Neural cell (in vitro differentiated cells): ENCODE results near the gene C6orf118. TPM values are rescaled to one million over a fixed set of nuclear protein-coding genes. Genes with fewer than 3 reads are reported as not detected.

ENCODE experiments used
- H2AFZ ChIP-seq: fragments of 200-600, 300-800 bp; sonication (generic), shearing (Covaris generic); 2 replicates; pipeline ENCODE4 v1.6.0; 2014; ENCODE audit warnings: low read depth, mild to moderate bottlenecking, antibody characterized with exemption, low read length, moderate library complexity
- H3F3A ChIP-seq: fragments of 200-600 bp; shearing (Covaris generic); 2 replicates; pipeline ENCODE4 v1.6.1; 2016; ENCODE audit warnings: mild to moderate bottlenecking, moderate library complexity, mixed read lengths, antibody characterized with exemption, low read length; ENCODE audit not compliant: insufficient read depth, poor library complexity, severe bottlenecking
- H3K27ac ChIP-seq: fragments of 200-600, 300-800 bp; sonication (generic), shearing (Covaris generic); 2 replicates; pipeline ENCODE4 v1.5.1; 2014; ENCODE audit warnings: mild to moderate bottlenecking, low read length, moderate library complexity
- H3K27me3 ChIP-seq: fragments of 300-800, 200-600 bp; sonication (generic), shearing (Covaris generic); 2 replicates; pipeline ENCODE4 v1.6.0; 2014; ENCODE audit warnings: mild to moderate bottlenecking, low read depth, low read length, moderate library complexity; ENCODE audit not compliant: insufficient read depth
- H3K36me3 ChIP-seq: fragments of 300-800, 200-600 bp; sonication (generic), shearing (Covaris generic); 2 replicates; pipeline ENCODE4 v1.5.1; 2014; ENCODE audit warnings: mild to moderate bottlenecking, antibody characterized with exemption, low read length, moderate library complexity; ENCODE audit not compliant: insufficient read depth
- H3K4me2 ChIP-seq: fragments of 300-800, 200-600 bp; sonication (generic), shearing (Covaris generic); 2 replicates; pipeline ENCODE4 v1.6.0; 2014; ENCODE audit warnings: mild to moderate bottlenecking, low read length
- H3K4me3 ChIP-seq: fragments of 300-800, 200-600 bp; sonication (generic), shearing (Covaris generic); 2 replicates; pipeline ENCODE4 v1.5.1; 2014; ENCODE audit warnings: mild to moderate bottlenecking, low read length, moderate library complexity
- H3K79me2 ChIP-seq: fragments of 200-600 bp; shearing (Covaris generic); replicated peaks from 2 replicates; pipeline ENCODE4 v1.6.0; 2014; ENCODE audit warnings: mild to moderate bottlenecking, low read length, moderate library complexity; ENCODE audit not compliant: insufficient read depth
- H3K9ac ChIP-seq: fragments of 300-800, 200-600 bp; sonication (generic), shearing (Covaris generic); 2 replicates; pipeline ENCODE4 v1.6.1; 2016; ENCODE audit warnings: mild to moderate bottlenecking, low read length, mixed read lengths
- H3K9me2 ChIP-seq: fragments of 200-600 bp; shearing (Covaris generic); 2 replicates; pipeline ENCODE4 v1.6.1; 2016; ENCODE audit warnings: mild to moderate bottlenecking, low read length, mixed read lengths; ENCODE audit not compliant: insufficient read depth
- H3K9me3 ChIP-seq: fragments of 200-600, 300-800 bp; sonication (generic), shearing (Covaris generic); 2 replicates; pipeline ENCODE4 v1.6.1; 2016; ENCODE audit warnings: mild to moderate bottlenecking, mixed run types, low read length, moderate library complexity, mixed read lengths
- H4K20me1 ChIP-seq: fragments of 200-600 bp; shearing (Covaris generic); 2 replicates; pipeline ENCODE4 v1.6.1; 2016; ENCODE audit warnings: mild to moderate bottlenecking, mixed run types; ENCODE audit not compliant: insufficient read depth
- EP300 ChIP-seq: fragments of 450-650 bp; conservative IDR thresholded peaks from 2 replicates; pipeline ENCODE4 v1.6.1; 2014; ENCODE audit warnings: antibody characterized with exemption, mild to moderate bottlenecking, moderate library complexity; ENCODE audit not compliant: poor library complexity, severe bottlenecking
- EZH2 ChIP-seq: fragments of 200-600, 300-800 bp; shearing (Covaris generic), sonication (generic); IDR thresholded peaks from 2 replicates; pipeline ENCODE4 v1.6.1; 2014; ENCODE audit warnings: antibody characterized with exemption, low read length, borderline replicate concordance, mild to moderate bottlenecking; ENCODE audit not compliant: insufficient read depth, poor library complexity, severe bottlenecking
- MXI1 ChIP-seq: fragments of 450-650 bp; conservative IDR thresholded peaks from 2 replicates; pipeline ENCODE4 v1.6.1; 2014; ENCODE audit warnings: antibody characterized with exemption, mild to moderate bottlenecking; ENCODE audit not compliant: poor library complexity, severe bottlenecking
- POLR2AphosphoS5 ChIP-seq: IDR thresholded peaks from 2 replicates; pipeline ENCODE4 v1.6.1; 2012
- RAD21 ChIP-seq: fragments of 450-650 bp; conservative IDR thresholded peaks from 2 replicates; pipeline ENCODE4 v1.6.1; 2014; ENCODE audit warnings: antibody characterized with exemption, mild to moderate bottlenecking, moderate library complexity
- SMC3 ChIP-seq: fragments of 450-650 bp; conservative IDR thresholded peaks from 2 replicates; pipeline ENCODE4 v1.6.1; 2014; ENCODE audit warnings: antibody characterized with exemption, mild to moderate bottlenecking, moderate library complexity; ENCODE audit not compliant: poor library complexity
- TAF1 ChIP-seq: IDR thresholded peaks from 2 replicates; pipeline ENCODE4 v1.6.1; 2012; ENCODE audit warnings: low read depth
- polyA plus RNA-seq: library from polyadenylated mRNA; depleted of rRNA; stranded (reverse); fragments of >200 nt; gene quantifications from 2 replicates; pipeline ENCODE4 v1.2.3, GENCODE V29; 2014
- TF ChIP-seq, protein P1 (sequence below): fragments of 450-650 bp; IDR thresholded peaks from 2 replicates; pipeline ENCODE4 v1.5.1; 2014; ENCODE audit warnings: antibody characterized with exemption, mild to moderate bottlenecking, moderate library complexity; ENCODE audit not compliant: poor library complexity, severe bottlenecking
- TF ChIP-seq, protein P2 (sequence below): IDR thresholded peaks from 2 replicates; pipeline ENCODE4 v1.6.1; 2012; ENCODE audit warnings: borderline replicate concordance

The C6orf118 gene
- polyA plus RNA-seq, 1 donor from 2014 or later = 5.2 TPM

DNA sequence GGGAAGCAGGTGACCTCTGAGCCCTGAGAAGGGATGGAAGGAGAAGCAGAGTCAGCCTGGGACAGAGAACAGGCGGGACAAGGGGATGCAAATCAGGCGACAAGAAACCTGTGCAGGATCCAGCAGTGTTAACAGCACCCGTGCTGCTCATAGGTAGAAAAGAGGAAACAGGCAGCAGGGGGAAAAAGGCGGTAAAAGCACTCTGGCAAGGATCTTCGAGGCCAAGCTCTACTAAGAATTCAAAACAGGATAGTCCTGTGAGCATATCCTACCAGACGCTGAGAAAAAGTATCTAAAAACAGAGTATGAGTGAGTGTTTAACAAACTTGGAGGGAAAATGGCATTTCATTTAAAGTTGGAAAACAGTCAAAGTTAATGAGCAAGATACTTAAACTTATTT is 16.7 kb downstream of the C6orf118 start:
- H3K9me3 ChIP-seq = no peaks in the 10 kb centered on the region
- no peaks in the 10 kb centered on the region for H3K79me2 ChIP-seq
- H2AFZ ChIP-seq = no peak overlapping the region
- H3K9ac ChIP-seq = no peak overlapping the region
- H3K36me3 ChIP-seq = no peaks in the 10 kb centered on the region
- no peaks in the 10 kb centered on the region for H4K20me1 ChIP-seq
- H3K9me2 ChIP-seq = no peaks in the 10 kb centered on the region
- no peak for TF ChIP-seq MXI1
- TF ChIP-seq EP300 = no peak
- no peak for TF ChIP-seq TAF1
- TF ChIP-seq RAD21 = no peak
- no peak for TF ChIP-seq EZH2
- TF ChIP-seq, protein P1, sequence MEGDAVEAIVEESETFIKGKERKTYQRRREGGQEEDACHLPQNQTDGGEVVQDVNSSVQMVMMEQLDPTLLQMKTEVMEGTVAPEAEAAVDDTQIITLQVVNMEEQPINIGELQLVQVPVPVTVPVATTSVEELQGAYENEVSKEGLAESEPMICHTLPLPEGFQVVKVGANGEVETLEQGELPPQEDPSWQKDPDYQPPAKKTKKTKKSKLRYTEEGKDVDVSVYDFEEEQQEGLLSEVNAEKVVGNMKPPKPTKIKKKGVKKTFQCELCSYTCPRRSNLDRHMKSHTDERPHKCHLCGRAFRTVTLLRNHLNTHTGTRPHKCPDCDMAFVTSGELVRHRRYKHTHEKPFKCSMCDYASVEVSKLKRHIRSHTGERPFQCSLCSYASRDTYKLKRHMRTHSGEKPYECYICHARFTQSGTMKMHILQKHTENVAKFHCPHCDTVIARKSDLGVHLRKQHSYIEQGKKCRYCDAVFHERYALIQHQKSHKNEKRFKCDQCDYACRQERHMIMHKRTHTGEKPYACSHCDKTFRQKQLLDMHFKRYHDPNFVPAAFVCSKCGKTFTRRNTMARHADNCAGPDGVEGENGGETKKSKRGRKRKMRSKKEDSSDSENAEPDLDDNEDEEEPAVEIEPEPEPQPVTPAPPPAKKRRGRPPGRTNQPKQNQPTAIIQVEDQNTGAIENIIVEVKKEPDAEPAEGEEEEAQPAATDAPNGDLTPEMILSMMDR = no peak
- no peak for TF ChIP-seq SMC3
- no peak for TF ChIP-seq POLR2AphosphoS5
- TF ChIP-seq, protein P2, sequence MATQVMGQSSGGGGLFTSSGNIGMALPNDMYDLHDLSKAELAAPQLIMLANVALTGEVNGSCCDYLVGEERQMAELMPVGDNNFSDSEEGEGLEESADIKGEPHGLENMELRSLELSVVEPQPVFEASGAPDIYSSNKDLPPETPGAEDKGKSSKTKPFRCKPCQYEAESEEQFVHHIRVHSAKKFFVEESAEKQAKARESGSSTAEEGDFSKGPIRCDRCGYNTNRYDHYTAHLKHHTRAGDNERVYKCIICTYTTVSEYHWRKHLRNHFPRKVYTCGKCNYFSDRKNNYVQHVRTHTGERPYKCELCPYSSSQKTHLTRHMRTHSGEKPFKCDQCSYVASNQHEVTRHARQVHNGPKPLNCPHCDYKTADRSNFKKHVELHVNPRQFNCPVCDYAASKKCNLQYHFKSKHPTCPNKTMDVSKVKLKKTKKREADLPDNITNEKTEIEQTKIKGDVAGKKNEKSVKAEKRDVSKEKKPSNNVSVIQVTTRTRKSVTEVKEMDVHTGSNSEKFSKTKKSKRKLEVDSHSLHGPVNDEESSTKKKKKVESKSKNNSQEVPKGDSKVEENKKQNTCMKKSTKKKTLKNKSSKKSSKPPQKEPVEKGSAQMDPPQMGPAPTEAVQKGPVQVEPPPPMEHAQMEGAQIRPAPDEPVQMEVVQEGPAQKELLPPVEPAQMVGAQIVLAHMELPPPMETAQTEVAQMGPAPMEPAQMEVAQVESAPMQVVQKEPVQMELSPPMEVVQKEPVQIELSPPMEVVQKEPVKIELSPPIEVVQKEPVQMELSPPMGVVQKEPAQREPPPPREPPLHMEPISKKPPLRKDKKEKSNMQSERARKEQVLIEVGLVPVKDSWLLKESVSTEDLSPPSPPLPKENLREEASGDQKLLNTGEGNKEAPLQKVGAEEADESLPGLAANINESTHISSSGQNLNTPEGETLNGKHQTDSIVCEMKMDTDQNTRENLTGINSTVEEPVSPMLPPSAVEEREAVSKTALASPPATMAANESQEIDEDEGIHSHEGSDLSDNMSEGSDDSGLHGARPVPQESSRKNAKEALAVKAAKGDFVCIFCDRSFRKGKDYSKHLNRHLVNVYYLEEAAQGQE = no peak
- no peak overlapping the region for H3K4me2 ChIP-seq
- no peak overlapping the region for H3K4me3 ChIP-seq
- H3K27ac ChIP-seq = no peak overlapping the region
- H3K27me3 ChIP-seq = no peaks in the 10 kb centered on the region
- no peaks in the 10 kb centered on the region for H3F3A ChIP-seq

- Histone ChIP-seq H3K9ac (no peak overlapping the region), H3K27ac (no peak overlapping the region), H3K4me3 (no peak overlapping the region), H3K9me3 (no peaks in the 10 kb centered on the region), H4K20me1 (no peaks in the 10 kb centered on the region), H2AFZ (no peak overlapping the region), H3K27me3 (no peaks in the 10 kb centered on the region), H3K79me2 (no peaks in the 10 kb centered on the region), H3F3A (no peaks in the 10 kb centered on the region), H3K36me3 (no peaks in the 10 kb centered on the region), H3K9me2 (no peaks in the 10 kb centered on the region), H3K4me2 (no peak overlapping the region)
- no peak for TF ChIP-seq POLR2AphosphoS5
- no peak for TF ChIP-seq TAF1
- no peak for TF ChIP-seq RAD21
- TF ChIP-seq, protein P2 = no peak
- TF ChIP-seq MXI1 = no peak
- TF ChIP-seq EP300 = no peak
- no peak for TF ChIP-seq SMC3
- TF ChIP-seq EZH2 = no peak
- TF ChIP-seq, protein P1 = no peak
Observed at GRCh38 chr6:165274611-165275010, 34.8 kb downstream of the C6orf118 start.
